Endothelial cell of umbilical vein (primary cell): ENCODE results near the gene SORL1.

Experiments
- EZH2 ChIP-seq: IDR thresholded peaks from 2 replicates; pipeline ENCODE4 v1.6.1; 2012; ENCODE audit warnings: borderline replicate concordance, low read depth, mild to moderate bottlenecking, moderate library complexity, low read length, inconsistent platforms; ENCODE audit not compliant: severe bottlenecking
- FOS ChIP-seq: IDR thresholded peaks from 2 replicates; pipeline ENCODE4 v1.6.1; 2011; ENCODE audit warnings: mild to moderate bottlenecking, low read length, moderate library complexity, borderline replicate concordance; ENCODE audit not compliant: insufficient read depth
- JUN ChIP-seq: IDR thresholded peaks from 2 replicates; pipeline ENCODE4 v1.6.1; 2011; ENCODE audit warnings: borderline replicate concordance, low read depth; ENCODE audit not compliant: insufficient read length, insufficient read depth
- MYC ChIP-seq: IDR thresholded peaks from one replicate; pipeline ENCODE4 v1.6.1; 2011; ENCODE audit warnings: mild to moderate bottlenecking, low read depth, low read length
- POLR2A ChIP-seq: IDR thresholded peaks from 2 replicates; pipeline ENCODE4 v1.6.1; 2012; ENCODE audit warnings: low read depth, mild to moderate bottlenecking, control low read depth, low read length
- TF ChIP-seq, protein P1 (sequence below), 2 donors: IDR thresholded peaks; 1 replicate in 1 of 2; 2 replicates in 1 of 2; pipeline ENCODE4 v1.5.1; 2011; ENCODE audit warnings: low read length in 2 of 2, mild to moderate bottlenecking in 2 of 2, moderate library complexity in 2 of 2, control low read depth in 1 of 2, inconsistent platforms in 1 of 2, low read depth in 1 of 2; ENCODE audit not compliant: insufficient read depth in 1 of 2; ENCODE audit errors: extremely low read depth in 1 of 2
- TF ChIP-seq, protein P2 (sequence below): IDR thresholded peaks from 2 replicates; pipeline ENCODE4 v1.6.1; 2011; ENCODE audit not compliant: insufficient read depth, insufficient read length

DNA sequence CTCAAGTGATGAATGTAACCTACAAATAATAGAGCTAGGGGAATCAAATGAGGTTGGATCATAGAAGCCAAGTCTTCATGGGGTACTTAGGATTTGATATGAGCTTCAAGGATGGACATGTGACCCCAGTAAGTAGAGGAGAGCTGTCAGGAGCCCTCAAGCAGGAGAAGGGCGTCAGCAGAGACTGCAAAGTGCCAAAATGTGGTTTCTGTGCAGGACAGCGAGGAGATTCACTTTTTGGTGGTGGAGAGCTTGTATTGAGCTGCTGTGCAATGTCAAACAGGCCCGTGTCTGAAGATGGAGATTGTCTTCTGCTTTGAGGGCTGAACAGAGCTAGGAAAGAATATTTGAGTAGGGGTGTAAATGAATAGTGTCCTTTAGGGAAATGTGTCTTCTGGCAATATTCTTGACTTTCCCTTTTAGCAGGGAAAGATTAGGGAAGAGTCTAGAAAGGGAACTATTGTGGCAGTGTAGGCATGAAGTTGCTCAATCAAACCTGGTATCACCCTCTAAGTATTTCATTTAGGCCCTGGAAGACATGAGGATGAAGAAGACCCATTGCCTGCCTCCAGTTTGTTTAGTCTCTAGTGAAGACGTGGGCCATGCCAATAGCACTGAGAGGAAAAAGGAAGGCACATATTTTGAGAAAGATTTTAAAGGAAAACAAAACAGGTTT, 31.8 kb downstream of the SORL1 start:
- TF ChIP-seq, protein P1, sequence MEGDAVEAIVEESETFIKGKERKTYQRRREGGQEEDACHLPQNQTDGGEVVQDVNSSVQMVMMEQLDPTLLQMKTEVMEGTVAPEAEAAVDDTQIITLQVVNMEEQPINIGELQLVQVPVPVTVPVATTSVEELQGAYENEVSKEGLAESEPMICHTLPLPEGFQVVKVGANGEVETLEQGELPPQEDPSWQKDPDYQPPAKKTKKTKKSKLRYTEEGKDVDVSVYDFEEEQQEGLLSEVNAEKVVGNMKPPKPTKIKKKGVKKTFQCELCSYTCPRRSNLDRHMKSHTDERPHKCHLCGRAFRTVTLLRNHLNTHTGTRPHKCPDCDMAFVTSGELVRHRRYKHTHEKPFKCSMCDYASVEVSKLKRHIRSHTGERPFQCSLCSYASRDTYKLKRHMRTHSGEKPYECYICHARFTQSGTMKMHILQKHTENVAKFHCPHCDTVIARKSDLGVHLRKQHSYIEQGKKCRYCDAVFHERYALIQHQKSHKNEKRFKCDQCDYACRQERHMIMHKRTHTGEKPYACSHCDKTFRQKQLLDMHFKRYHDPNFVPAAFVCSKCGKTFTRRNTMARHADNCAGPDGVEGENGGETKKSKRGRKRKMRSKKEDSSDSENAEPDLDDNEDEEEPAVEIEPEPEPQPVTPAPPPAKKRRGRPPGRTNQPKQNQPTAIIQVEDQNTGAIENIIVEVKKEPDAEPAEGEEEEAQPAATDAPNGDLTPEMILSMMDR (IDR thresholded peaks at IDR 0.05; ENCODE audit: extremely low read depth in 1 of 2, insufficient read depth in 1 of 2, low read depth in 1 of 2, low read length in 2 of 2), result no peak
- no peak for TF ChIP-seq JUN
- no peak for TF ChIP-seq POLR2A
- no peak for TF ChIP-seq EZH2
- TF ChIP-seq, protein P2, sequence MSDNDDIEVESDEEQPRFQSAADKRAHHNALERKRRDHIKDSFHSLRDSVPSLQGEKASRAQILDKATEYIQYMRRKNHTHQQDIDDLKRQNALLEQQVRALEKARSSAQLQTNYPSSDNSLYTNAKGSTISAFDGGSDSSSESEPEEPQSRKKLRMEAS, result no peak
- TF ChIP-seq MYC, result no peak
- no peak for TF ChIP-seq FOS
